ENCODE data around the gene STAT5B. TPM values are rescaled to one million over a fixed set of nuclear protein-coding genes. Genes with fewer than 3 reads are reported as not detected.

STAT5B gene
- total RNA-seq, 1 experiment from 2014 or later = 7.1 TPM

GRCh38 chr17:42316755-42317154 is 40.6 kb upstream of the STAT5B start:
- ATAC-seq (no peak), DNase-seq (ENCODE audit: low read depth, low spot score) (no peak)
- no peak overlapping the region for H3K4me2 ChIP-seq (ENCODE audit: low read length)
- H3K27ac ChIP-seq (ENCODE audit: low read depth, low read length) = no peak overlapping the region
- H3K79me2 ChIP-seq (ENCODE audit: insufficient read depth, low read length) = no peaks in the 10 kb centered on the region
- ChIA-PET POLR2A (interaction anchor here (0.6 kb wide), 1 partner anchor 41 kb away, joined by 4 read pairs; no protein-coding TSS in a partner anchor), RAD21 (ENCODE audit: low non-redundant PET in 1 of 2, low total read pairs in 2 of 2, uncharacterized antibody in 2 of 2, unreplicated experiment in 2 of 2) (no interaction called here), CTCF (interaction anchor here (1.1 kb wide), 1 partner anchor 201 kb away, joined by 4 read pairs; no protein-coding TSS in a partner anchor)
- H3K4me1 ChIP-seq (ENCODE audit: control insufficient read depth in 1 of 2, insufficient read depth in 2 of 2, low read length in 2 of 2) = peaks cover 0 to 4% of the 10 kb centered on the region in 2 experiments; a peak in 1 of 4 replicates
- intact Hi-C loops (cut with micrococcal nuclease) = no loop called here
- no peaks in the 10 kb centered on the region for H3K27me3 ChIP-seq (ENCODE audit: insufficient read depth, low read length)
- peaks cover 0 to 14% of the 10 kb centered on the region in 2 experiments; a peak in 2 of 4 replicates for H3K36me3 ChIP-seq (ENCODE audit: control insufficient read depth in 1 of 2, insufficient read depth in 2 of 2, low read length in 2 of 2)
- H4K20me1 ChIP-seq (ENCODE audit: insufficient read depth) = no peaks in the 10 kb centered on the region
- H3K9me3 ChIP-seq (ENCODE audit: control insufficient read depth in 1 of 2, insufficient read depth in 1 of 2, low read depth in 1 of 2, low read length in 2 of 2) = no peaks in the 10 kb centered on the region
- H3K9ac ChIP-seq (ENCODE audit: low read length) = no peak overlapping the region
- no peak overlapping the region for H3K4me3 ChIP-seq (replicated peaks in 1 of 2; ENCODE audit: low read depth in 1 of 2, low read length in 2 of 2)
- no peaks in the 10 kb centered on the region for H3K9me2 ChIP-seq (ENCODE audit: insufficient read depth)
- BruUV-seq (replicated peaks) = no TSS peak
- H2AFZ ChIP-seq (ENCODE audit: low read depth, low read length, poor library complexity, severe bottlenecking) = no peak overlapping the region
- TF ChIP-seq RAD21 (IDR thresholded peaks at IDR 0.05; ENCODE audit: low read depth) (no peak), TCF7L2 (IDR thresholded peaks at IDR 0.05; ENCODE audit: borderline replicate concordance, extremely low read depth, insufficient read depth, insufficient read length) (no peak), ELF1 (IDR thresholded peaks at IDR 0.05; ENCODE audit: borderline replicate concordance, low read depth) (no peak), ZFX (IDR thresholded peaks at IDR 0.05) (no peak), SRF (IDR thresholded peaks at IDR 0.05; ENCODE audit: low read depth) (no peak), REST (IDR thresholded peaks at IDR 0.05; ENCODE audit: low read depth) (no peak), JUND (IDR thresholded peaks at IDR 0.05) (no peak), CEBPB (IDR thresholded peaks at IDR 0.05; ENCODE audit: low read depth) (no peak)
- TF ChIP-seq, protein P1, sequence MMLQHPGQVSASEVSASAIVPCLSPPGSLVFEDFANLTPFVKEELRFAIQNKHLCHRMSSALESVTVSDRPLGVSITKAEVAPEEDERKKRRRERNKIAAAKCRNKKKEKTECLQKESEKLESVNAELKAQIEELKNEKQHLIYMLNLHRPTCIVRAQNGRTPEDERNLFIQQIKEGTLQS (IDR thresholded peaks at IDR 0.05) = no peak

Measured in HCT116 (cell line).